AG04449 (cell line): ENCODE measurements around the gene TPCN2.

ENCODE experiments used
- CTCF ChIA-PET: fragments of 350-600 bp; formaldehyde crosslinking; extraction: SDS; loops from one replicate; lab custom pipeline; 2021; ENCODE audit warnings: antibody characterized with exemption; lab: Yijun Ruan, JAX
- POLR2A ChIA-PET: fragments of 400-600, 350-600 bp; formaldehyde crosslinking; extraction: SDS; loops from one replicate; lab custom pipeline; 2020; ENCODE audit warnings: antibody characterized with exemption, inconsistent platforms; lab: Yijun Ruan, JAX
- DNase-seq: peaks from one replicate; pipeline ENCODE4 v3.0.0-alpha.2; 2010; ENCODE audit warnings: low read depth, low spot score
- H3K4me3 ChIP-seq: 2 replicates; pipeline ENCODE4 v1.5.1; 2011; ENCODE audit warnings: low read depth, mild to moderate bottlenecking, control low read depth, low read length
- CTCF ChIP-seq: IDR thresholded peaks from one replicate; pipeline ENCODE4 v1.5.1; 2011; ENCODE audit warnings: mild to moderate bottlenecking, moderate library complexity, low read length, control low read depth, inconsistent platforms; ENCODE audit not compliant: insufficient read depth; ENCODE audit errors: missing control alignments

Gene TPCN2

GRCh38 chr11:69039501-69039900, 9.2 kb upstream of the TPCN2 start:
- TF ChIP-seq CTCF = no peak
- ChIA-PET POLR2A (no interaction called here), CTCF (no interaction called here)
- no peak for DNase-seq
- no peak overlapping the region for H3K4me3 ChIP-seq

- TF ChIP-seq CTCF = no peak
- CTCF ChIA-PET = interaction anchor here (1.0 to 2.0 kb wide), 2 partner anchors 13 to 72 kb away, joined by 3 to 7 read pairs; no protein-coding TSS in a partner anchor
Observed at GRCh38 chr11:69040051-69040450, 8.7 kb upstream of the TPCN2 start.

GRCh38 chr11:69040581-69041260, 8.0 kb upstream of the TPCN2 start:
- DNase-seq = no peak
- POLR2A ChIA-PET = interaction anchor here (0.6 kb wide), 1 partner anchor 8 kb away, joined by 3 read pairs; the partner anchor contains the start of gene TPCN2

More at GRCh38 chr11:69040051-69040450, 8.7 kb upstream of the TPCN2 start:
- no peak overlapping the region for H3K4me3 ChIP-seq
- DNase-seq = no peak
- POLR2A ChIA-PET = no interaction called here

GRCh38 chr11:69041516-69041915, 7.2 kb upstream of the TPCN2 start:
- H3K4me3 ChIP-seq = no peak overlapping the region
- DNase-seq = no peak
- no peak for TF ChIP-seq CTCF
- CTCF ChIA-PET = interaction anchor here (0.9 to 2.0 kb wide), 6 partner anchors 11 to 42 kb away, joined by 3 to 7 read pairs (median 5); partner anchors contain the start of gene MRGPRF
- POLR2A ChIA-PET = no interaction called here

More at GRCh38 chr11:69040581-69041260, 8.0 kb upstream of the TPCN2 start:
- H3K4me3 ChIP-seq = no peak overlapping the region
- TF ChIP-seq CTCF = no peak
- CTCF ChIA-PET = interaction anchor here (1.0 to 2.0 kb wide), 5 partner anchors 13 to 72 kb away, joined by 3 to 7 read pairs (median 6); partner anchors contain the start of gene MRGPRF

GRCh38 chr11:69044111-69045013, 4.4 kb upstream of the TPCN2 start:
- ChIA-PET CTCF (interaction anchor here (0.7 to 2.8 kb wide), 30 partner anchors 8 to 630 kb away, joined by 3 to 32 read pairs (median 4); partner anchors contain the start of gene MRGPRF), POLR2A (no interaction called here)
- DNase-seq = peak; percentile 40
- TF ChIP-seq CTCF = peak; percentile 92
- no peak overlapping the region for H3K4me3 ChIP-seq
